Stimulated activated CD4-positive, alpha-beta T cell treated with anti-CD3 and anti-CD28 coated beads, Interleukin-4, amount 100 ng/mL, for 4 hours (primary cell): Measurements from ENCODE around the gene TMEM86B.

Experiments
- DNase-seq, 2 experiments: peaks; one replicate each; pipeline ENCODE4 v3.0.0-alpha.2; 2020

TMEM86B gene

GRCh38 chr19:55228403-55229031 is at the start of gene TMEM86B:
Gene TMEM86B, minus strand, starts transcription at chr19:55228763. Its CDS starts 22 bp downstream, at chr19:55228741.
- no peak for DNase-seq

GRCh38 chr19:55277494-55277893 is 48.9 kb upstream of the TMEM86B start:
- DNase-seq, result no peak

- DNase-seq, result no peak
These were observed 48.3 kb upstream of the TMEM86B start for GRCh38 chr19:55276720-55277430.

GRCh38 chr19:55275851-55276719 is 47.5 kb upstream of the TMEM86B start:
- DNase-seq, result no peak

GRCh38 chr19:55273978-55274707 is 45.6 kb upstream of the TMEM86B start:
- no peak for DNase-seq

GRCh38 chr19:55272142-55272541 is 43.6 kb upstream of the TMEM86B start:
- DNase-seq, result no peak

- no peak for DNase-seq
These were observed 41.8 kb upstream of the TMEM86B start for GRCh38 chr19:55270172-55270942.

GRCh38 chr19:55269299-55269698 is 40.7 kb upstream of the TMEM86B start:
- DNase-seq, result no peak

GRCh38 chr19:55266840-55267239 is 38.3 kb upstream of the TMEM86B start:
- DNase-seq, result no peak

GRCh38 chr19:55266404-55266803 is 37.8 kb upstream of the TMEM86B start:
- no peak for DNase-seq

GRCh38 chr19:55265723-55266386 is 37.3 kb upstream of the TMEM86B start:
- DNase-seq, result no peak

- DNase-seq, result no peak
These were observed 36.6 kb upstream of the TMEM86B start for GRCh38 chr19:55265173-55265572.

- DNase-seq, result no peak
These were observed 36.0 kb upstream of the TMEM86B start for GRCh38 chr19:55264531-55264930.

GRCh38 chr19:55262359-55262758 is 33.8 kb upstream of the TMEM86B start:
- DNase-seq, result no peak

GRCh38 chr19:55261671-55262126 is 33.1 kb upstream of the TMEM86B start:
- DNase-seq, result no peak

GRCh38 chr19:55259540-55260210 is 31.1 kb upstream of the TMEM86B start:
- DNase-seq, result no peak

GRCh38 chr19:55258828-55259539 is 30.4 kb upstream of the TMEM86B start, which contains the start of gene PPP6R1:
Gene PPP6R1, minus strand, starts transcription at chr19:55259017. Its CDS starts 11,914 bp downstream, at chr19:55247103.
- peak; percentile 91 to 93 for DNase-seq

- peak; percentile 23 to 64 for DNase-seq
These were observed 29.9 kb upstream of the TMEM86B start for GRCh38 chr19:55258476-55258827.

GRCh38 chr19:55257461-55258420 is 29.2 kb upstream of the TMEM86B start:
- DNase-seq, result peak; percentile 22 to 30
